Fibroblast of lung (primary cell): ENCODE results near the gene THY1.

Experiments
- CTCF ChIP-seq, 2 donors: IDR thresholded peaks in 1 of 2; conservative IDR thresholded peaks in 1 of 2; 1 replicate in 1 of 2; 2 replicates in 1 of 2; pipeline ENCODE4 v1.5.1; 2011 to 2012; ENCODE audit warnings: low read length in 2 of 2, control low read depth in 1 of 2, inconsistent platforms in 1 of 2, low read depth in 1 of 2, mild to moderate bottlenecking in 1 of 2
- EZH2 ChIP-seq: IDR thresholded peaks from 2 replicates; pipeline ENCODE4 v1.5.1; 2012; ENCODE audit warnings: low read length, control low read depth, mild to moderate bottlenecking; ENCODE audit errors: missing control alignments

DNA sequence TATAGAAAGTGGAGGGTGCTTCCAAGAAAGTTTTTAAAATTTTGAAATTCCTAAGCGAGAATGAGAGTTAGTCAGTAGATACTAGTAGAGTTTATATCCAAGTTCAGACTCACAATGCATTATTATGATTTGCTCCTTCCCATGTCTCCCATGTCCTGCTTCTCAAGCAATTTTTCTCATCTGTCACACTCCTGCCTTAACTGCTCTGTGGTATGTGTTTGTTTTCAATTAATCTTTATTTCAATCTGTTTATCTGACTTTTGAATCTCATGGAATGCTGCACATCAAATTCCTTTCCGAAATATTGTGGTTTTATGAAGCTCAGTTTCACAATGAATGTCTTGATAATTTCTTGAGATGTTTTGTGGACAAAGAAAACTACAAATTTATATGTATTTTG lies 18.1 kb downstream of the THY1 start:
- no peak for TF ChIP-seq CTCF (conservative IDR thresholded peaks at IDR 0.05 in 1 of 2, IDR thresholded peaks at IDR 0.05 in 1 of 2; ENCODE audit: low read depth in 1 of 2, low read length in 2 of 2)
- no peak for TF ChIP-seq EZH2
